Tibial nerve (tissue), 4 donors: ENCODE results near the gene IFITM10. TPM values are rescaled to one million over a fixed set of nuclear protein-coding genes. Genes with fewer than 3 reads are reported as not detected.

Experiments
- DNase-seq, 2 donors: peaks; one replicate each; pipeline ENCODE4 v3.0.0-alpha.2; 2019; ENCODE audit warnings: low spot score in 2 of 2
- H3K27ac ChIP-seq, 4 donors: fragments of 200-600 bp; sonication (generic) in 3 of 4; one replicate each; pipeline ENCODE4 v1.5.1; 2017 to 2019; ENCODE audit warnings: mild to moderate bottlenecking in 1 of 4
- H3K27me3 ChIP-seq, 2 donors: fragments of 200-600 bp; sonication (generic) in 1 of 2; one replicate each; pipeline versions ENCODE4 v1.5.1 to v1.6.0; 2017 to 2019
- H3K36me3 ChIP-seq, 3 donors: fragments of 200-600 bp; sonication (generic); one replicate each; pipeline ENCODE4 v1.5.1; 2018 to 2019
- H3K4me1 ChIP-seq, 4 donors: fragments of 200-600 bp; sonication (generic) in 3 of 4; one replicate each; pipeline ENCODE4 v1.5.1; 2017 to 2019
- H3K4me3 ChIP-seq, 4 donors: fragments of 200-600 bp; sonication (generic) in 3 of 4; one replicate each; pipeline ENCODE4 v1.5.1; 2017 to 2019; ENCODE audit warnings: mild to moderate bottlenecking in 1 of 4, moderate library complexity in 1 of 4
- H3K9me3 ChIP-seq, 4 donors: fragments of 200-600 bp; sonication (generic) in 3 of 4; one replicate each; pipeline ENCODE4 v1.5.1; 2017 to 2019
- EP300 ChIP-seq, 2 donors: sonication (generic); formaldehyde crosslinking; IDR thresholded peaks; one replicate each; pipeline ENCODE4 v1.6.1; 2017; ENCODE audit warnings: antibody characterized with exemption in 2 of 2, mild to moderate bottlenecking in 1 of 2
- POLR2A ChIP-seq, 2 donors: fragments of 450-650 bp; IDR thresholded peaks; one replicate each; pipeline ENCODE4 v1.6.1; 2017; ENCODE audit warnings: antibody characterized with exemption in 2 of 2, mild to moderate bottlenecking in 2 of 2, moderate library complexity in 2 of 2
- WGBS, 2 donors: methylation state at CpG; one replicate each; pipeline ENCODE4 v1.1.5; 2018; 5-methylcytosine and 5-hydroxymethylcytosine counted together
- total RNA-seq, 4 donors: library from RNA; depleted of rRNA; stranded (reverse); fragments of >200 nt; gene quantifications; one replicate each; pipeline ENCODE4 v1.1.0, GENCODE V29; 2016
- TF ChIP-seq, protein P1 (sequence below), 5 experiments: fragments of 200-600 bp in 3 of 5; fragments of 450-650 bp in 2 of 5; sonication (generic) in 3 of 5; IDR thresholded peaks; one replicate each; pipeline ENCODE4 v1.5.1; 2016 to 2019; ENCODE audit warnings: antibody characterized with exemption in 5 of 5, mild to moderate bottlenecking in 3 of 5, moderate library complexity in 2 of 5

The IFITM10 gene
- total RNA-seq, 4 donors from 2014 or later, result 5.9 to 54.9 (median 13.8) TPM

DNA sequence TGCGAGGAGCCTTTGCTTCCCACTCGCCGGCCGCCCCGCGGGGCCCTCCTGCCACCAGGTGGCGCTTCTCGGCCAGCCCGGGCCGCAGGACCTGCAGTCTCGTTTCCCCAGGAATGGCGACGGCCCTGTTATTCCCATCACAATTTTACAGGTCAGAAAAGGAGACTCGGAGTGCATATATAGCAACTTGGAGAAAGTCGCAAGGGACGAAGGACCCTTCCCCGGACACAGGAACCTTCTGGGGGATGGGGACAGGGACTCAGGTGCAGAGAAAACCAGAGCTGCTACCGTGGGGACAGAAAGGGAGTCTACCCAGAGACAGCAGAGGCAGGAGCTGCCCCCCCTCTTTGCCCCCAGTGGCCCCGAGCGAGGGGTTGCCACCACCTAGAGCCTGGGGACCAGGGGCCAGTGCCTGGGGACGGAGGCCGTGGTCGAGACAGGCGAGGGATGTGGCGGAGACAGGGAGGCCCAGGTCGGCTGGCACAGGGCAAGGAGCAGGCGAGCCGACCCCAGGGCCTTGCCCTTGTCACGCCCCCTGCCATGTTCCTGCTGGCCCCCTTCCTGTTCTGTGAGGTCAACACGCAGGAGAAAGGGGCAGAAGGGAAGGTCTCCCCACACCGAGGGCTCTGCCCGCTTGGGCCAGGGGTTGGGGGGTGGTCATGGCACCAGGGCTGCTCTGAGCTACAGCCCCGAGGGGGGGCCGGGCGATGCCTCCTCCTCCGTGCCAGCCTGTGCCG is 56.9 kb downstream of the IFITM10 start:
- H3K4me3 ChIP-seq, result peak overlapping the region; percentile 4 to 45 (median 32)
- WGBS, 2 donors, result 9 to 17% methylated on average over 33 to 35 of the region's 37 CpGs
- peak overlapping the region in 3 of 4 donors; percentile 6 to 82 (median 72) for H3K27ac ChIP-seq
- peaks cover 0 to 15% (median 8%) of the 10 kb centered on the region in 4 donors for H3K4me1 ChIP-seq
- TF ChIP-seq EP300 (IDR thresholded peaks at IDR 0.05), result peak in 1 of 2 donors; percentile 12
- TF ChIP-seq, protein P1, sequence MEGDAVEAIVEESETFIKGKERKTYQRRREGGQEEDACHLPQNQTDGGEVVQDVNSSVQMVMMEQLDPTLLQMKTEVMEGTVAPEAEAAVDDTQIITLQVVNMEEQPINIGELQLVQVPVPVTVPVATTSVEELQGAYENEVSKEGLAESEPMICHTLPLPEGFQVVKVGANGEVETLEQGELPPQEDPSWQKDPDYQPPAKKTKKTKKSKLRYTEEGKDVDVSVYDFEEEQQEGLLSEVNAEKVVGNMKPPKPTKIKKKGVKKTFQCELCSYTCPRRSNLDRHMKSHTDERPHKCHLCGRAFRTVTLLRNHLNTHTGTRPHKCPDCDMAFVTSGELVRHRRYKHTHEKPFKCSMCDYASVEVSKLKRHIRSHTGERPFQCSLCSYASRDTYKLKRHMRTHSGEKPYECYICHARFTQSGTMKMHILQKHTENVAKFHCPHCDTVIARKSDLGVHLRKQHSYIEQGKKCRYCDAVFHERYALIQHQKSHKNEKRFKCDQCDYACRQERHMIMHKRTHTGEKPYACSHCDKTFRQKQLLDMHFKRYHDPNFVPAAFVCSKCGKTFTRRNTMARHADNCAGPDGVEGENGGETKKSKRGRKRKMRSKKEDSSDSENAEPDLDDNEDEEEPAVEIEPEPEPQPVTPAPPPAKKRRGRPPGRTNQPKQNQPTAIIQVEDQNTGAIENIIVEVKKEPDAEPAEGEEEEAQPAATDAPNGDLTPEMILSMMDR (IDR thresholded peaks at IDR 0.05), result peak; percentile 90 to 97 (median 93)
- no peak for TF ChIP-seq POLR2A (IDR thresholded peaks at IDR 0.05)
- no peaks in the 10 kb centered on the region for H3K9me3 ChIP-seq
- H3K27me3 ChIP-seq, result peaks cover 0 to 5% of the 10 kb centered on the region in 2 donors
- no peaks in the 10 kb centered on the region for H3K36me3 ChIP-seq
- DNase-seq, result peak; percentile 59 to 72

DNA sequence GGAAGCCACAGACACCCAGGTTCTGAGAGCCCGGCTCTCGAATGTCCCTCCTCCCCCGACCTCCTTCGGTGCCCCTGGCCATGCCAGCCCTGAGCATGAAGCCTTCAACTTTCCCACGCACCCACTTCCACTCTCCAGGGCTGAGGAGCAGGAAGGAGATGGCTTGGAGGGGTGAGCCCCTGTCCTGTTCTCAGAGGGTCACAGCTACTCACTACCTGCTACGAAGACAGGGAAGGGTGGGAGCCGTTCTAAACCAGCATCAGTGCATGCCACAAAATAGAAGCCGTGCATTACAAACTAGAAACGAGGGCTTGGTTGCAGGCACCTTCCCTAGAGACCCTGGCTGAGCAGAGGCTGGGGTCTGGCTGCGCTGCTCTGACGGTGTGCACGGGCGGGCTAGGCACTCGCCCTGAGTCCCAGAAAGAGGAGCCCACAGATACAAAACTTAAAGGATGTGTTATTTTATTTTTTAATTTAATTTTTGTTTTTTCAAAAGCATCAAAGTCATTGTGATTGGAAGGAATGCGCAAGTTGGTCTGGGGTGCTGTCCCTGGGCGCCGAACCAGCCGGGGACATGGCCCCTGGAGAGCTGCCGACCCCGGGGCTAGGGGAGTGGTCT is 57.6 kb downstream of the IFITM10 start:
- peaks cover 0 to 5% of the 10 kb centered on the region in 2 donors for H3K27me3 ChIP-seq
- DNase-seq, result no peak
- TF ChIP-seq, protein P1 (IDR thresholded peaks at IDR 0.05), result no peak
- TF ChIP-seq POLR2A (IDR thresholded peaks at IDR 0.05), result no peak
- TF ChIP-seq EP300 (IDR thresholded peaks at IDR 0.05), result no peak
- H3K9me3 ChIP-seq, result no peaks in the 10 kb centered on the region
- peaks cover 0 to 15% (median 8%) of the 10 kb centered on the region in 4 donors for H3K4me1 ChIP-seq
- H3K36me3 ChIP-seq, result no peaks in the 10 kb centered on the region
- H3K27ac ChIP-seq, result peak overlapping the region in 1 of 4 donors; percentile 72
- peak overlapping the region in 1 of 4 donors; percentile 45 for H3K4me3 ChIP-seq
- WGBS, 2 donors, result 43 to 48% methylated on average over 17 to 20 of the region's 20 CpGs

DNA sequence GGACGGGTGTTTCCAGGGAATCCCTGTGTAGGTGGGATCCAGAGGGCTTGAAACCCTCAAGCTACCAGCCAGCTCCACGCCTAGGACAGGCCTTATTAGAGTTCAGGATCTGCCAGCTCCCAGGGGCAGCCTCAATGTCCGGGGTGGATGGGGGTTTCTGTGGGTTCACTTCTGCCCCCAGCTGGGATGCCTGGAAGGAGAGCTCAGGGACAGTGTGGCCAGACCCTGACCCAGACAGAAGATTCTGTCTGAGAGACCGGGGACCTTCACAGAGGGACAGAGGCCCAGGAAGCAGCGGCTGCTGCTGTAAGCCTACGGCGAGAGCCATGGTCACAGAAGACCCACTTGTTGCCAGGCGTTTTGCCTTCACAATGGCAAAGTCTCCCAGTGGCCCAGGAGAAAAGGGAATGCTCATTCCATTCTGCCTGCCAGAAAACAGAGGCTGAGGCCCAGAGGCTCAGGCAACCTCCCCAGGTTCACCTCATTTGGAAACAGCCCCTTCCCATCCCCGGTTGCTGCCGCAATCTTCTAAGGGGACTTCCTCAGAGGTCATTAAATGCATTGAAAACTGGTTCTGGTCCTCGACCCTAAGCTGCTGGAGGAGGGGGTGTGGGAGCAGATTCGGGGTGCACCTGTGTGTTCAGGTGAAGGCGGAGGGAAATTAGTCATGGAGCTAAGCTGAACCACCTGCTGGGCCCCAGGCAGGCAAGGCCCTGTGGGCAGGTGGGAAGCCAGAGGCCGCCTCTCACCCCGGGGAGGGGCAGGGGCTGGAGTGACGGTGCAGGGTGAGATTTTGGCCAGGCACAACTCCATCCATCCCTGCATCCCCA is 58.3 kb downstream of the IFITM10 start:
- H3K36me3 ChIP-seq, result no peaks in the 10 kb centered on the region
- TF ChIP-seq, protein P1 (IDR thresholded peaks at IDR 0.05), result no peak
- peaks cover 0 to 15% (median 8%) of the 10 kb centered on the region in 4 donors for H3K4me1 ChIP-seq
- no peak for DNase-seq
- no peak overlapping the region for H3K27ac ChIP-seq
- WGBS, 2 donors, result 88 to 90% methylated on average over 14 to 15 of the region's 16 CpGs
- H3K27me3 ChIP-seq, result peaks cover 0 to 5% of the 10 kb centered on the region in 2 donors
- H3K9me3 ChIP-seq, result no peaks in the 10 kb centered on the region
- H3K4me3 ChIP-seq, result no peak overlapping the region

DNA sequence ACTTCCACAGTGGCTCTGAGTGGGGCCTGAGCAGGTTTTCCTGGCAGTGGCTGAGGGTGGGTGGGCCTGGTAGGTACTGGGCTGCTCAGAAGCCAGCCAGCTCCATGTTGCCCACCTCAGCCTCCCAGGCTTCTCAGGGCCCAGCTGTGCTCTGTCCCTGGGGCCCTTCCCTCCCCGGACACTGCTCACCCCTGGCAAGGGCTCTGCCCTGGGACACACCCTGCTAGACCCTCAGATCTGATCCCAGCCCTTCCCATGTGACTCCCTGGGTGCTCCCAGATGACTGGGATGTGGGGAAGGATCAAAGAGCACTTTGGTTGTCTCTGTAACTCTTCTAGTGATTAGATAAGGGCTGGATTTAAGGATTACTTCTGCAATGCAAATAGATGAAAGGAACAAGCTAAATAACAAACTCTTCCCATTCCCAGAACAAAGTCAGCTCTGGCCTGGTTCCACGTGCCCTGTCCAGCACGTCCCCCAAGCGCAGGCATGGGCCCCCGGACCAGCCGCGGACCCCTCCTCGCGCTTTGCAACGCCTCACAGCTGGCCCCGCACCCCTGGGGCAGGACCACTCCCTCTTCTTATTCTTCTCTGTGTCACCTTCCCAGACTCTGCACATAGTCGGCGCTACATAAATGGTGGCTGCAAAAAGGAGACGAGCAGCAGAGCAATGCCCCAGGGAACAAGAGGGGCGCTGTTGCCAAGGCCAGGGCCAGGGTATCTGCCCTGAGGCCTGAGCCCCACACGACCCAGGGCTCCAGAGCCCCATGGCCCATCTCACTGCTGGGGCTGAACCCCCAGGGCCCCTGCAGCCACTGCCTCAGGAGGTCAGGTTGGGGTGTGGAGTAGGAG is 59.1 kb downstream of the IFITM10 start:
- 72 to 75% methylated on average over 15 to 16 of the region's 16 CpGs for WGBS, 2 donors
- Histone ChIP-seq H3K36me3 (no peaks in the 10 kb centered on the region), H3K27ac (no peak overlapping the region), H3K27me3 (peaks cover 0 to 5% of the 10 kb centered on the region in 2 donors), H3K4me1 (peaks cover 0 to 15% (median 8%) of the 10 kb centered on the region in 4 donors), H3K9me3 (no peaks in the 10 kb centered on the region), H3K4me3 (no peak overlapping the region)
- DNase-seq, result no peak
- TF ChIP-seq, protein P1 (IDR thresholded peaks at IDR 0.05), result no peak
- TF ChIP-seq EP300 (IDR thresholded peaks at IDR 0.05) (no peak), POLR2A (IDR thresholded peaks at IDR 0.05) (no peak)
